GM18858 (cell line): ENCODE measurements around the gene UBASH3A.

ENCODE experiments used
- ATAC-seq: cut with Tn5 transposase; IDR thresholded peaks from one replicate; pipeline ENCODE4 v1.9.1; 2021; ENCODE audit not compliant: unreplicated experiment

Gene UBASH3A

GRCh38 chr21:42389449-42389835 lies 14.3 kb upstream of the UBASH3A start:
- no peak for ATAC-seq

- ATAC-seq, result no peak
Measured at GRCh38 chr21:42390193-42390592, 13.5 kb upstream of the UBASH3A start.

- no peak for ATAC-seq
Measured at GRCh38 chr21:42390696-42391095, 13.0 kb upstream of the UBASH3A start.

- no peak for ATAC-seq
Measured at GRCh38 chr21:42391297-42391696, 12.4 kb upstream of the UBASH3A start.

GRCh38 chr21:42392731-42393442 lies 10.8 kb upstream of the UBASH3A start:
- peak; percentile 78 for ATAC-seq

GRCh38 chr21:42393443-42393950 lies 10.2 kb upstream of the UBASH3A start:
- ATAC-seq, result no peak

- ATAC-seq, result no peak
Measured at GRCh38 chr21:42395302-42395701, 8.4 kb upstream of the UBASH3A start.

- no peak for ATAC-seq
Measured at GRCh38 chr21:42395905-42396651, 7.6 kb upstream of the UBASH3A start, which contains the start of gene TMPRSS3. Gene TMPRSS3 (minus strand): TSS chr21:42396052. CDS start chr21:42395417, 635 bp downstream.

GRCh38 chr21:42396799-42397745 lies 6.6 kb upstream of the UBASH3A start:
- no peak for ATAC-seq

GRCh38 chr21:42397746-42398394 lies 5.8 kb upstream of the UBASH3A start:
- ATAC-seq, result no peak

GRCh38 chr21:42398436-42399028 lies 5.2 kb upstream of the UBASH3A start:
- ATAC-seq, result no peak

GRCh38 chr21:42400525-42400924 lies 3.2 kb upstream of the UBASH3A start:
- no peak for ATAC-seq

GRCh38 chr21:42401154-42401553 lies 2.5 kb upstream of the UBASH3A start:
- ATAC-seq, result no peak

- no peak for ATAC-seq
Measured at GRCh38 chr21:42401820-42402251, 1.9 kb upstream of the UBASH3A start.

GRCh38 chr21:42404539-42404938 lies 837 bp downstream of the UBASH3A start:
- no peak for ATAC-seq

- ATAC-seq, result no peak
Measured at GRCh38 chr21:42405064-42406013, 1.6 kb downstream of the UBASH3A start.

- ATAC-seq, result no peak
Measured at GRCh38 chr21:42406201-42406621, 2.5 kb downstream of the UBASH3A start.

- ATAC-seq, result no peak
Measured at GRCh38 chr21:42406866-42407265, 3.2 kb downstream of the UBASH3A start.

GRCh38 chr21:42407476-42407875 lies 3.8 kb downstream of the UBASH3A start:
- ATAC-seq, result no peak
